Parathyroid adenoma (tissue), 2 donors: ENCODE results near the gene KRT36.

Experiments
- H2AFZ ChIP-seq: fragments of 300-600 bp; sonication (generic); one replicate; pipeline ENCODE4 v1.7.0; 2017; ENCODE audit warnings: antibody characterized with exemption, mild to moderate bottlenecking
- H3K27ac ChIP-seq: fragments of 300-600 bp; sonication (generic); one replicate; pipeline ENCODE4 v1.7.0; 2017
- H3K27me3 ChIP-seq: fragments of 300-600 bp; sonication (generic); one replicate; pipeline ENCODE4 v1.7.0; 2017; ENCODE audit warnings: low read length; ENCODE audit not compliant: control insufficient read depth, insufficient read depth
- H3K36me3 ChIP-seq: fragments of 300-600 bp; sonication (generic); one replicate; pipeline ENCODE4 v1.7.0; 2017; ENCODE audit warnings: low read length; ENCODE audit not compliant: control insufficient read depth, insufficient read depth
- H3K4me1 ChIP-seq: fragments of 300-600 bp; sonication (generic); one replicate; pipeline ENCODE4 v1.7.0; 2017; ENCODE audit warnings: control low read depth
- H3K4me2 ChIP-seq: fragments of 300-600 bp; sonication (generic); one replicate; pipeline ENCODE4 v1.7.0; 2017; ENCODE audit warnings: low read length
- H3K4me3 ChIP-seq: fragments of 300-600 bp; sonication (generic); one replicate; pipeline ENCODE4 v1.7.0; 2017; ENCODE audit warnings: low read depth, low read length
- H3K79me2 ChIP-seq: fragments of 300-600 bp; sonication (generic); one replicate; pipeline ENCODE4 v1.7.0; 2017; ENCODE audit warnings: control low read depth
- H3K9ac ChIP-seq: fragments of 300-600 bp; sonication (generic); one replicate; pipeline ENCODE4 v1.7.0; 2017; ENCODE audit warnings: mild to moderate bottlenecking
- H3K9me3 ChIP-seq: fragments of 300-600 bp; sonication (generic); one replicate; pipeline ENCODE4 v1.7.0; 2017; ENCODE audit warnings: low read length; ENCODE audit not compliant: control insufficient read depth
- CTCF ChIP-seq: fragments of 300-600 bp; sonication (generic); IDR thresholded peaks from one replicate; pipeline ENCODE4 v1.7.0; 2017; ENCODE audit warnings: antibody characterized with exemption, mild to moderate bottlenecking
- donor health status: primary hyperparathyroidism.

Gene KRT36

DNA sequence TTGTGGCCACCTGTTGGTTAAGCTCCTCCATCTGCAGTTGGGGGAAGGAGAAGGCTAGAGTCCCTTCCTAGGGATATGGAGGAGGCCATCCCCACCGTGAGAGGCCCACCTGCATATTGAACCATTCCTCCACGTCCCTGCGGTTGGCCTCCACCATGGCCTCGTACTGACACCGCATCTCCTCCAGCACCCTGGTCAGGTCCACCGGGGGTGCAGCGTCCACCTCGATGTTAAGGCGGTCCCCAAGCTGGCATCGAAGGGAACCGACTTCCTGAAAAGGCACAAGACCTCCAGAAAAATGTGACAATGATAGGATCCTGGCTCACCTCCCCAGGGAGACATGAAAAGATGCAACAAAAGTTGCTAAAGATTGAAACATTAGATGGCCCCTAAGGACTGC, 25.5 kb downstream of the KRT36 start:
- Histone ChIP-seq H3K4me1 (no peaks in the 10 kb centered on the region), H3K9ac (no peak overlapping the region), H3K36me3 (no peaks in the 10 kb centered on the region), H3K4me2 (no peak overlapping the region), H2AFZ (no peak overlapping the region), H3K27me3 (no peaks in the 10 kb centered on the region), H3K27ac (no peak overlapping the region), H3K79me2 (no peaks in the 10 kb centered on the region), H3K4me3 (no peak overlapping the region), H3K9me3 (no peaks in the 10 kb centered on the region)
- no peak for TF ChIP-seq CTCF

DNA sequence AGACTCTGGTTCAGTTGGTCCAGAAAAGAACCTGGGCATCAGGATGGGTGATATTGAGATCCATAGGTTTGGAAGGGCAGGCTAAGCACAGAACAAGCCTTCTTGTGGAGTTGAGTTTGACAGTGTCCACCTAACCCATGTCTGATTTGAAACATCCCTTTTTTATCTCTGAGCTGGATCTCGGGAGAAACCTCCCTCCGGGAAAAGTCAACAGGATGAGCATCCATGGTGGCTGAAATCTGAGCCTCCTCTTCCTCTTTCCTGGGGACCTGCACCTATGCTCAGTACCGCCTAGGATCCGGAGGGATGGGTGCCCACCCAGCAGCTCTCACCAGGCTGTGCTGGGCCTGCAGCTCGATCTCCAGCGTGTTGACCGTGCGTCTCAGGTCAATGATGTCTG, 26.0 kb downstream of the KRT36 start:
- Histone ChIP-seq H3K27me3 (no peaks in the 10 kb centered on the region), H3K4me3 (no peak overlapping the region), H3K27ac (no peak overlapping the region), H3K9me3 (no peaks in the 10 kb centered on the region), H3K36me3 (no peaks in the 10 kb centered on the region), H3K4me2 (no peak overlapping the region), H3K79me2 (no peaks in the 10 kb centered on the region), H3K9ac (no peak overlapping the region), H3K4me1 (no peaks in the 10 kb centered on the region), H2AFZ (no peak overlapping the region)
- TF ChIP-seq CTCF = no peak

DNA sequence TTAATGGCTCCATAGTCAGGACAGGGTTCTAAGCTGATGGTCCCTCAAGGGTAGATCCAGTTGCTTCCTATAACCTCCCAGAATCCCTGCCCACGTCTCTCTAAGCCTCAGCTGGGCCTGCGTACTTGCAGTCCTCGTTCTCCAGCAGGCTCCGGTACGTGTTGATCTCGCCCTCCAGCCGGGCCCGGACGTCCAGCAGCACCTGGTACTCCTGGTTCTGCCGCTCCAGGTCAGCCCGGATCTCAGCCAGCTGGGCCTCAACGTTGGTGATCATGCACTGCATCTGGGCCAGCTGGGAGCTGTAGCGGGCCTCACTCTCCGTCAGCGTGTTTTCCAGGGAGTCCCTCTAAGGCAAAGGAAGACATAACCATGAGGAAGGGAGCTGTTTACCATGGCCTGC, 27.0 kb downstream of the KRT36 start:
- Histone ChIP-seq H3K9ac (no peak overlapping the region), H3K36me3 (no peaks in the 10 kb centered on the region), H2AFZ (no peak overlapping the region), H3K27ac (no peak overlapping the region), H3K4me2 (no peak overlapping the region), H3K4me1 (peaks cover 1% of the 10 kb centered on the region), H3K27me3 (no peaks in the 10 kb centered on the region), H3K79me2 (no peaks in the 10 kb centered on the region), H3K9me3 (no peaks in the 10 kb centered on the region), H3K4me3 (no peak overlapping the region)
- TF ChIP-seq CTCF = no peak

- no peak overlapping the region for H3K27ac ChIP-seq
These were observed 32.0 kb downstream of the KRT36 start for GRCh38 chr17:41457676-41458075.

More at GRCh38 chr17:41457676-41458075, 32.0 kb downstream of the KRT36 start:
- Histone ChIP-seq H3K4me1 (peaks cover 2% of the 10 kb centered on the region), H2AFZ (no peak overlapping the region), H3K4me2 (no peak overlapping the region), H3K36me3 (no peaks in the 10 kb centered on the region), H3K4me3 (no peak overlapping the region), H3K9ac (no peak overlapping the region), H3K79me2 (no peaks in the 10 kb centered on the region), H3K27me3 (no peaks in the 10 kb centered on the region), H3K9me3 (no peaks in the 10 kb centered on the region)
- TF ChIP-seq CTCF = no peak
